ENCODE results near the gene TMEM192.
"Not testable (repeated sequence)": the region's sequence is repeated elsewhere in the genome, so short reads cannot be mapped to it uniquely, and the experiment has no call there.

TMEM192 gene

GRCh38 chr4:165031436-165032211 lies 81.0 kb downstream of the TMEM192 start, which contains the start of gene TRIM60:
Gene TRIM60, plus strand, starts transcription at chr4:165031999. Its CDS starts 8,074 bp downstream, at chr4:165040073.
- H3K9me3 ChIP-seq (ENCODE audit: insufficient read depth, low read length, severe bottlenecking): no peaks in the 10 kb centered on the region
- no peak for ATAC-seq (ENCODE audit: insufficient read depth, low read depth)
- H3K4me3 ChIP-seq (ENCODE audit: low read depth in 1 of 2, low read length in 2 of 2): no peak within 1 kb of the TSS
- no peak within 1 kb of the TSS for H3K9ac ChIP-seq (ENCODE audit: low read depth, low read length)
- H3K4me2 ChIP-seq (ENCODE audit: insufficient read depth, low read length): no peak within 1 kb of the TSS
- no peak for TF ChIP-seq EZH2 (IDR thresholded peaks at IDR 0.05; ENCODE audit: borderline replicate concordance, low read depth, low read length, severe bottlenecking)
- TF ChIP-seq CTCF (IDR thresholded peaks at IDR 0.05; ENCODE audit: borderline replicate concordance, extremely low read depth, low read length, poor library complexity, severe bottlenecking): no peak
- H3K4me1 ChIP-seq (ENCODE audit: insufficient read depth, low read length): no peaks in the 10 kb centered on the region
- H3K79me2 ChIP-seq (ENCODE audit: insufficient read depth, low read length): no peaks in the 10 kb centered on the region
- no peak within 1 kb of the TSS for H2AFZ ChIP-seq (ENCODE audit: low read depth, low read length)
- H4K20me1 ChIP-seq (ENCODE audit: insufficient read depth, low read length): no peaks in the 10 kb centered on the region
- H3K27ac ChIP-seq (ENCODE audit: low read length): no peak within 1 kb of the TSS
- DNase-seq: no peak
- H3K27me3 ChIP-seq (ENCODE audit: insufficient read depth, low read length, poor library complexity): no peaks in the 10 kb centered on the region
- no peaks in the 10 kb centered on the region for H3K36me3 ChIP-seq (ENCODE audit: insufficient read depth, low read length)

- Histone ChIP-seq H3K4me1 (ENCODE audit: insufficient read depth, low read length) (no peaks in the 10 kb centered on the region), H3K36me3 (ENCODE audit: insufficient read depth, low read length) (no peaks in the 10 kb centered on the region), H3K79me2 (ENCODE audit: insufficient read depth, low read length) (no peaks in the 10 kb centered on the region), H3K9ac (ENCODE audit: low read depth, low read length) (no peak overlapping the region), H2AFZ (ENCODE audit: low read depth, low read length) (no peak overlapping the region), H3K4me3 (ENCODE audit: low read depth in 1 of 2, low read length in 2 of 2) (no peak overlapping the region), H3K9me3 (ENCODE audit: insufficient read depth, low read length, severe bottlenecking) (no peaks in the 10 kb centered on the region), H3K27ac (ENCODE audit: low read length) (no peak overlapping the region), H3K27me3 (ENCODE audit: insufficient read depth, low read length, poor library complexity) (no peaks in the 10 kb centered on the region), H4K20me1 (ENCODE audit: insufficient read depth, low read length) (no peaks in the 10 kb centered on the region), H3K4me2 (ENCODE audit: insufficient read depth, low read length) (no peak overlapping the region)
- DNase-seq (no peak), ATAC-seq (ENCODE audit: insufficient read depth, low read depth) (no peak)
- TF ChIP-seq EZH2 (IDR thresholded peaks at IDR 0.05; ENCODE audit: borderline replicate concordance, low read depth, low read length, severe bottlenecking): no peak
- TF ChIP-seq CTCF (IDR thresholded peaks at IDR 0.05; ENCODE audit: borderline replicate concordance, extremely low read depth, low read length, poor library complexity, severe bottlenecking): no peak
Measured at GRCh38 chr4:165027762-165028402, 84.8 kb downstream of the TMEM192 start.

GRCh38 chr4:165025782-165026181 lies 86.9 kb downstream of the TMEM192 start:
- not testable (repeated sequence) for H3K27me3 ChIP-seq (ENCODE audit: insufficient read depth, low read length, poor library complexity); H3K27ac ChIP-seq (ENCODE audit: low read length); H2AFZ ChIP-seq (ENCODE audit: low read depth, low read length); H4K20me1 ChIP-seq (ENCODE audit: insufficient read depth, low read length); H3K4me2 ChIP-seq (ENCODE audit: insufficient read depth, low read length); ATAC-seq (ENCODE audit: insufficient read depth, low read depth); H3K9ac ChIP-seq (ENCODE audit: low read depth, low read length); DNase-seq; H3K4me3 ChIP-seq (ENCODE audit: low read depth in 1 of 2, low read length in 2 of 2); H3K9me3 ChIP-seq (ENCODE audit: insufficient read depth, low read length, severe bottlenecking); H3K36me3 ChIP-seq (ENCODE audit: insufficient read depth, low read length); H3K79me2 ChIP-seq (ENCODE audit: insufficient read depth, low read length); H3K4me1 ChIP-seq (ENCODE audit: insufficient read depth, low read length)
